Stimulated activated CD8-positive, alpha-beta memory T cell treated with anti-CD3 and anti-CD28 coated beads, Interleukin-12 subunit alpha, Interleukin-12 subunit beta, amount 100 ng/mL, for 24 hours (primary cell): ENCODE measurements around the gene CAMTA1.

ENCODE experiments used
- DNase-seq: peaks from one replicate; pipeline ENCODE4 v3.0.0-alpha.2; 2020; ENCODE audit errors: extremely low read depth

Gene CAMTA1

GRCh38 chr1:7491109-7491817, 706.0 kb downstream of the CAMTA1 start:
- no peak for DNase-seq

- no peak for DNase-seq
Measured at GRCh38 chr1:7491818-7492173, 706.5 kb downstream of the CAMTA1 start.

GRCh38 chr1:7493711-7494454, 708.6 kb downstream of the CAMTA1 start:
- no peak for DNase-seq

- no peak for DNase-seq
Measured at GRCh38 chr1:7495962-7496361, 710.7 kb downstream of the CAMTA1 start.

- DNase-seq = no peak
Measured at GRCh38 chr1:7497107-7497637, 711.9 kb downstream of the CAMTA1 start.

- DNase-seq = no peak
Measured at GRCh38 chr1:7500381-7501083, 715.3 kb downstream of the CAMTA1 start.

GRCh38 chr1:7501084-7501491, 715.8 kb downstream of the CAMTA1 start:
- no peak for DNase-seq

- DNase-seq = no peak
Measured at GRCh38 chr1:7501723-7502603, 716.7 kb downstream of the CAMTA1 start.

GRCh38 chr1:7503691-7504437, 718.6 kb downstream of the CAMTA1 start:
- no peak for DNase-seq

GRCh38 chr1:7504438-7504720, 719.1 kb downstream of the CAMTA1 start:
- no peak for DNase-seq

GRCh38 chr1:7505094-7505770, 720.0 kb downstream of the CAMTA1 start:
- no peak for DNase-seq

- DNase-seq = no peak
Measured at GRCh38 chr1:7505771-7506453, 720.7 kb downstream of the CAMTA1 start.

- DNase-seq = no peak
Measured at GRCh38 chr1:7506454-7507284, 721.4 kb downstream of the CAMTA1 start.

- no peak for DNase-seq
Measured at GRCh38 chr1:7507285-7508019, 722.2 kb downstream of the CAMTA1 start.

GRCh38 chr1:7508052-7508933, 723.0 kb downstream of the CAMTA1 start:
- no peak for DNase-seq

GRCh38 chr1:7508934-7509519, 723.8 kb downstream of the CAMTA1 start:
- DNase-seq = no peak

GRCh38 chr1:7509598-7509997, 724.3 kb downstream of the CAMTA1 start:
- DNase-seq = no peak
